Gastrocnemius medialis (tissue), 4 donors: Measurements from ENCODE around the gene PICK1. TPM values are rescaled to one million over a fixed set of nuclear protein-coding genes. Genes with fewer than 3 reads are reported as not detected.

ENCODE experiments used
- ATAC-seq, 2 donors: fragments of 150-250 bp; one replicate each; pipeline ENCODE4 v1.9.1; 2016
- DNase-seq, 2 donors: peaks; one replicate each; pipeline ENCODE4 v3.0.0-alpha.2; 2019
- H3K27ac ChIP-seq, 4 donors: fragments of 200-600 bp; sonication (generic); 1 replicate in 1 of 4; 2 replicates in 3 of 4; pipeline ENCODE4 v1.5.1; 2016 to 2018; ENCODE audit warnings: mild to moderate bottlenecking in 2 of 4, moderate library complexity in 1 of 4
- H3K27me3 ChIP-seq, 3 donors: fragments of 200-600 bp; sonication (generic) in 2 of 3; 1 replicate in 1 of 3; 2 replicates in 2 of 3; pipeline versions ENCODE4 v1.5.1 to v1.6.0; 2016 to 2019; ENCODE audit warnings: mild to moderate bottlenecking in 1 of 3, moderate library complexity in 1 of 3
- H3K36me3 ChIP-seq, 2 donors: fragments of 200-600 bp; sonication (generic) in 1 of 2; one replicate each; pipeline ENCODE4 v1.5.1; 2017 to 2018
- H3K4me1 ChIP-seq, 2 donors: fragments of 200-600 bp; sonication (generic) in 1 of 2; one replicate each; pipeline ENCODE4 v1.5.1; 2016 to 2017; ENCODE audit warnings: mild to moderate bottlenecking in 2 of 2
- H3K4me3 ChIP-seq, 4 donors: fragments of 200-600 bp; sonication (generic) in 3 of 4; 1 replicate in 1 of 4; 2 replicates in 3 of 4; pipeline ENCODE4 v1.5.1; 2016 to 2019; ENCODE audit warnings: mild to moderate bottlenecking in 2 of 4
- H3K9me3 ChIP-seq, 3 donors: fragments of 200-600 bp; sonication (generic) in 2 of 3; 1 replicate in 1 of 3; 2 replicates in 2 of 3; pipeline ENCODE4 v1.5.1; 2016 to 2019
- CTCF ChIP-seq, 5 experiments: fragments of 450-650 bp in 3 of 5; fragments of 200-600 bp in 2 of 5; sonication (generic) in 2 of 5; IDR thresholded peaks in 4 of 5; conservative IDR thresholded peaks in 1 of 5; 1 replicate in 4 of 5; 2 replicates in 1 of 5; pipeline ENCODE4 v1.5.1; 2016 to 2019; ENCODE audit warnings: antibody characterized with exemption in 5 of 5, mild to moderate bottlenecking in 3 of 5, moderate library complexity in 3 of 5
- POLR2A ChIP-seq, 2 donors: fragments of 450-650 bp; IDR thresholded peaks; one replicate each; pipeline ENCODE4 v1.6.1; 2017; ENCODE audit warnings: antibody characterized with exemption in 2 of 2, mild to moderate bottlenecking in 2 of 2, moderate library complexity in 2 of 2
- in situ Hi-C, 4 donors: fragments of 200-750 bp; cut with MboI; loops; one replicate each; pipeline versions ENCODE4 v1.15.0 to v1.8.0; 2017; ENCODE audit warnings: low sequenced_read_pairs in 4 of 4
- intact Hi-C: fragments of 100-400 bp; cut with DNase I; formaldehyde crosslinking; loops from one replicate; pipeline ENCODE4 v1.15.1; 2023; ENCODE audit warnings: low total_unique reads
- total RNA-seq, 4 donors: library from RNA; depleted of rRNA; stranded (reverse); fragments of >200 nt; gene quantifications; one replicate each; pipeline versions ENCODE4 v1.1.0 to v1.2.3, GENCODE V29; 2016

The PICK1 gene
- total RNA-seq, 4 donors from 2014 or later = 36.4 to 63.8 (median 50.1) TPM

- Histone ChIP-seq H3K27ac (no peak overlapping the region), H3K4me1 (no peaks in the 10 kb centered on the region), H3K27me3 (no peaks in the 10 kb centered on the region), H3K9me3 (no peaks in the 10 kb centered on the region), H3K4me3 (no peak overlapping the region), H3K36me3 (no peaks in the 10 kb centered on the region)
- intact Hi-C loops = loop anchor here (1.0 kb wide), 2 partner anchors 34 to 51 kb away; no protein-coding TSS in a partner anchor
- no peak for DNase-seq
- in situ Hi-C loops = loop anchor here in 3 of 4 donors (10.0 to 25.0 kb wide), 3 partner anchors 49 to 259 kb away; partner anchors contain the start of gene PICK1 (in 2 of the 3)
- TF ChIP-seq CTCF (IDR thresholded peaks at IDR 0.05 in 4 of 5, conservative IDR thresholded peaks at IDR 0.05 in 1 of 5) (no peak), POLR2A (IDR thresholded peaks at IDR 0.05) (no peak)
- ATAC-seq = no peak
Observed at GRCh38 chr22:38103641-38104040, 46.4 kb downstream of the PICK1 start.

- no peaks in the 10 kb centered on the region for H3K4me1 ChIP-seq
- no peaks in the 10 kb centered on the region for H3K27me3 ChIP-seq
- no peak overlapping the region for H3K4me3 ChIP-seq
- no peak overlapping the region for H3K27ac ChIP-seq
- in situ Hi-C loops (loop anchor here in 3 of 4 donors (10.0 to 25.0 kb wide), 3 partner anchors 49 to 258 kb away; partner anchors contain the start of gene PICK1 (in 2 of the 3)), intact Hi-C loops (loop anchor here (1.0 kb wide), 2 partner anchors 35 to 52 kb away; no protein-coding TSS in a partner anchor)
- DNase-seq = peak in 1 of 2 donors; percentile 54
- TF ChIP-seq CTCF (IDR thresholded peaks at IDR 0.05 in 4 of 5, conservative IDR thresholded peaks at IDR 0.05 in 1 of 5) (peak; percentile 39 to 64 (median 61)), POLR2A (IDR thresholded peaks at IDR 0.05) (no peak)
- ATAC-seq = peak; percentile 64 to 89
- no peaks in the 10 kb centered on the region for H3K9me3 ChIP-seq
- no peaks in the 10 kb centered on the region for H3K36me3 ChIP-seq
Observed at GRCh38 chr22:38104084-38104483, 46.9 kb downstream of the PICK1 start.

GRCh38 chr22:38106814-38107578 is 49.8 kb downstream of the PICK1 start:
- ATAC-seq (no peak), DNase-seq (no peak)
- intact Hi-C loops = no loop called here

More at GRCh38 chr22:38106814-38107578, 49.8 kb downstream of the PICK1 start:
- no peak overlapping the region for H3K4me3 ChIP-seq
- no peaks in the 10 kb centered on the region for H3K36me3 ChIP-seq
- TF ChIP-seq CTCF (IDR thresholded peaks at IDR 0.05 in 4 of 5, conservative IDR thresholded peaks at IDR 0.05 in 1 of 5) (no peak), POLR2A (IDR thresholded peaks at IDR 0.05) (no peak)
- H3K9me3 ChIP-seq = no peaks in the 10 kb centered on the region
- H3K27ac ChIP-seq = no peak overlapping the region
- in situ Hi-C loops = loop anchor here in 3 of 4 donors (10.0 to 25.0 kb wide), 3 partner anchors 52 to 255 kb away; partner anchors contain the start of gene PICK1 (in 2 of the 3)
- H3K27me3 ChIP-seq = no peaks in the 10 kb centered on the region
- peaks cover 2 to 7% of the 10 kb centered on the region in 2 donors for H3K4me1 ChIP-seq
